ENCODE results near the gene NME5.
A peak's percentile ranks its signal among the peaks of the same experiment; 100 is the strongest.

The NME5 gene

GRCh38 chr5:138129347-138129746, 9.9 kb downstream of the NME5 start:
- no peak for DNase-seq

- DNase-seq = no peak
These were observed 10.9 kb downstream of the NME5 start for GRCh38 chr5:138128334-138128733.

GRCh38 chr5:138115254-138115653, 24.0 kb downstream of the NME5 start:
- DNase-seq = no peak

GRCh38 chr5:138111937-138112336, 27.3 kb downstream of the NME5 start:
- DNase-seq = no peak

GRCh38 chr5:138111181-138111580, 28.0 kb downstream of the NME5 start:
- no peak for DNase-seq

- no peak for DNase-seq
These were observed 28.8 kb downstream of the NME5 start for GRCh38 chr5:138110266-138110963.

- DNase-seq = no peak
These were observed 29.6 kb downstream of the NME5 start for GRCh38 chr5:138109463-138110265.

- DNase-seq = no peak
These were observed 32.0 kb downstream of the NME5 start for GRCh38 chr5:138107213-138107612.

- no peak for DNase-seq
These were observed 33.5 kb downstream of the NME5 start for GRCh38 chr5:138105709-138106108.

- DNase-seq = no peak
These were observed 36.0 kb downstream of the NME5 start for GRCh38 chr5:138103319-138103637.

GRCh38 chr5:138102454-138103318, 36.5 kb downstream of the NME5 start:
- DNase-seq = peak; percentile 91

GRCh38 chr5:138096997-138097828, 42.0 kb downstream of the NME5 start:
- DNase-seq = peak; percentile 19

GRCh38 chr5:138096363-138096762, 42.9 kb downstream of the NME5 start:
- DNase-seq = no peak

GRCh38 chr5:138095100-138095907, 43.9 kb downstream of the NME5 start:
- DNase-seq = no peak

GRCh38 chr5:138093036-138093435, 46.2 kb downstream of the NME5 start:
- no peak for DNase-seq

- no peak for DNase-seq
These were observed 46.9 kb downstream of the NME5 start for GRCh38 chr5:138092301-138092700.

- DNase-seq = no peak
These were observed 47.5 kb downstream of the NME5 start for GRCh38 chr5:138091685-138092084.

- no peak for DNase-seq
These were observed 55.5 kb downstream of the NME5 start, which contains the start of gene WNT8A for GRCh38 chr5:138083702-138084101. TSS of gene WNT8A (plus strand) at chr5:138084033. CDS start at chr5:138084128, 95 bp downstream.

GRCh38 chr5:138082033-138082432, 57.2 kb downstream of the NME5 start:
- no peak for DNase-seq

- DNase-seq = no peak
These were observed 61.1 kb downstream of the NME5 start for GRCh38 chr5:138078006-138078643.

- DNase-seq = peak; percentile 58
These were observed 62.0 kb downstream of the NME5 start for GRCh38 chr5:138077064-138077696.

Data from MV-4-11 (cell line).